GM12801 (cell line): ENCODE data around the gene ITPR1.

Experiments
- CTCF ChIP-seq: IDR thresholded peaks from one replicate; pipeline ENCODE4 v1.5.1; 2011; ENCODE audit warnings: control low read depth; ENCODE audit not compliant: insufficient read length; ENCODE audit errors: extremely low read depth

Gene ITPR1

GRCh38 chr3:4670352-4670751 lies 177.2 kb downstream of the ITPR1 start:
- no peak for TF ChIP-seq CTCF

GRCh38 chr3:4672725-4673275 lies 179.7 kb downstream of the ITPR1 start:
- no peak for TF ChIP-seq CTCF

- no peak for TF ChIP-seq CTCF
Measured at GRCh38 chr3:4674216-4674615, 181.1 kb downstream of the ITPR1 start.

GRCh38 chr3:4675704-4676103 lies 182.6 kb downstream of the ITPR1 start:
- TF ChIP-seq CTCF, result no peak

- TF ChIP-seq CTCF, result no peak
Measured at GRCh38 chr3:4678320-4678719, 185.2 kb downstream of the ITPR1 start.

- no peak for TF ChIP-seq CTCF
Measured at GRCh38 chr3:4680227-4680691, 187.1 kb downstream of the ITPR1 start.

GRCh38 chr3:4680871-4681300 lies 187.7 kb downstream of the ITPR1 start:
- TF ChIP-seq CTCF, result no peak
